ENCODE measurements around the gene PSPC1.
"Not testable (repeated sequence)": the region's sequence is repeated elsewhere in the genome, so short reads cannot be mapped to it uniquely, and the experiment has no call there.

The PSPC1 gene

DNA sequence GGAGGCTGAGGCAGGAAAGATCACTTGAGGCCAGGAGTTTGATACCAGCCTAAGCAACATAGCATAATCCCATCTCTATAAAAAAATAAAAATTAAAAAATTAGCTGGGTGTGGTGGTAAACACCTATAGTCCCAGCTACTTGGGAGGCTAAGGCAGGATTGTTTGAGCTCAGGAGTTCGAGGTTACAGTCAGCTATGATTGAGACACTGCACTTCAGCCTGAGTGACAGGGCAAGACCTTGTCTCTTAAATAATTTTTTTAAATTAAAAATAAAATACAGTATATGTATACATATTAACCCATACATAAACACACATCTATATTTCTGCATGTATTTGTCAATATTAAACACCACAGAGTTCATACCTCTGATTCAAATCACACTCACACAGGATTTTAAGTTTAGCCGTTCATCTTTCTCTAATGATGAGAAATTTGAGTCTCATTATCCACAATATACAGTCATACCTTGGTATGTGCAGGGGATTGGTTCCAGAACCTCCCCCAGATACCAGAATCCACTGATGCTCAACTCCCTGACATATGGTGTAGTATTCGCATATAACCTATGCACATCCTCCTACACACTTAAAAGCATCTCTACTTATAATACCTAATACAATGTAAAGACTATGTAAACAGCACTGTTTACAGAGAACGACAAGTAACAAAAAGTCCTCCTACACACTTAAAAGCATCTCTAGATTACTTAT is 44.7 kb downstream of the PSPC1 start:
- Histone ChIP-seq H3K4me3 (no peak overlapping the region), H3K36me3 (peaks cover 19 to 73% (median 39%) of the 10 kb centered on the region in 3 donors), H3K27ac (no peak overlapping the region), H3K4me1 (no peaks in the 10 kb centered on the region), H3K27me3 (no peaks in the 10 kb centered on the region), H3K9me3 (no peaks in the 10 kb centered on the region)
- intact Hi-C loops (cut with DNase I; ENCODE audit: low total_unique reads), result no loop called here
- no peak for DNase-seq
- no peak for TF ChIP-seq CTCF (IDR thresholded peaks at IDR 0.05)

DNA sequence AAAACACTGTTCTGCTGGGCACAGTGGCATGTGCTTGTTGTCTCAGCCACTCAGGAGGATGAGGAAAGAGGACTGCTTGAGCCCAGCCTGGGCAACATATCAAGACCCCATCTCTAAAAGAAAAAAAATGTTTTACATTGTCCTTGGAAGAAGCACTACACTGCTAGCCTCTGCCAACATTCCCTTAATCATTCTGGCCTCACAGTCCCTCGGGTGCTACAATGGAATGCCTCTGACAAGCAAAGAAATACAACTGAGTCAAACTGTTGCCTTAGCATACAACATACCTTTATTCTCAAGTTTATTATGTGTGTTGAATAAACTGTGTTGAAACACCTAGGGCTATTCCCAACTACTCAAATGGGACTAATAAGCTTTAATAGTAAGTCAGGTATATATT is 56.1 kb downstream of the PSPC1 start:
- peaks cover 0 to 10% (median 0%) of the 10 kb centered on the region in 4 donors for H3K4me1 ChIP-seq
- H3K9me3 ChIP-seq, result no peaks in the 10 kb centered on the region
- no peak overlapping the region for H3K4me3 ChIP-seq
- peaks cover 0 to 31% (median 6%) of the 10 kb centered on the region in 3 donors for H3K36me3 ChIP-seq
- no peak for DNase-seq
- H3K27me3 ChIP-seq, result no peaks in the 10 kb centered on the region
- intact Hi-C loops (cut with DNase I; ENCODE audit: low total_unique reads), result no loop called here
- H3K27ac ChIP-seq, result no peak overlapping the region
- no peak for TF ChIP-seq CTCF (IDR thresholded peaks at IDR 0.05)

GRCh38 chr13:19725320-19725719 is 57.4 kb downstream of the PSPC1 start:
- H3K36me3 ChIP-seq, result peaks cover 0 to 30% (median 6%) of the 10 kb centered on the region in 3 donors
- DNase-seq, result no peak
- no peak overlapping the region for H3K27ac ChIP-seq
- H3K27me3 ChIP-seq, result no peaks in the 10 kb centered on the region
- intact Hi-C loops (cut with DNase I; ENCODE audit: low total_unique reads), result no loop called here
- TF ChIP-seq CTCF (IDR thresholded peaks at IDR 0.05), result no peak
- no peak overlapping the region for H3K4me3 ChIP-seq
- no peaks in the 10 kb centered on the region for H3K9me3 ChIP-seq
- peaks cover 0 to 10% (median 0%) of the 10 kb centered on the region in 4 donors for H3K4me1 ChIP-seq

DNA sequence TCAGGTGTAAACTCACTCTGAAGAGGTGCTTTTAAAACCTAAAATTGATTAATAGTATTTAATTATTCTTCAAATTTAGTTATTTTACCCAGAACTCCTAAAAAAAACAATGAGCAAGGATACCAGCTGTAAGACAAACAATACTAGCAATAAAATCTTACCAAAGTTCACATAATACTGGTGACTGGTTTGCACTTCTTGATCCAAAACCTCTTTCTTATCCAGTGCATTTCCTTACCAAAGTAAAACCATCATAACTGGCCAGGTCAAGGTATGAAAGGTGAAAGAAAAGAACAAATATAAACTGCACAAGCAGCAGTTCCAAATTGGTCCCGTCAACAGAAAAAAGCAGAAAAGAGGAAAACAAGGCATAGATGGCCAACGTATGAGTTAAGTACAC is 62.7 kb downstream of the PSPC1 start:
- H3K36me3 ChIP-seq, result peaks cover 0 to 14% (median 5%) of the 10 kb centered on the region in 3 donors
- no peaks in the 10 kb centered on the region for H3K4me1 ChIP-seq
- no peak overlapping the region for H3K4me3 ChIP-seq
- no peak for DNase-seq
- no peaks in the 10 kb centered on the region for H3K9me3 ChIP-seq
- no peak overlapping the region for H3K27ac ChIP-seq
- intact Hi-C loops (cut with DNase I; ENCODE audit: low total_unique reads), result no loop called here
- H3K27me3 ChIP-seq, result no peaks in the 10 kb centered on the region
- TF ChIP-seq CTCF (IDR thresholded peaks at IDR 0.05), result no peak

GRCh38 chr13:19713186-19713965 is 69.4 kb downstream of the PSPC1 start:
- Histone ChIP-seq H3K36me3 (peaks cover 0 to 7% (median 5%) of the 10 kb centered on the region in 3 donors), H3K9me3 (no peaks in the 10 kb centered on the region), H3K27ac (no peak overlapping the region), H3K4me1 (peaks cover 0 to 8% (median 0%) of the 10 kb centered on the region in 4 donors), H3K4me3 (no peak overlapping the region), H3K27me3 (no peaks in the 10 kb centered on the region)
- intact Hi-C loops (cut with DNase I; ENCODE audit: low total_unique reads), result no loop called here
- no peak for DNase-seq
- TF ChIP-seq CTCF (IDR thresholded peaks at IDR 0.05), result no peak

GRCh38 chr13:19709782-19710181 is 73.0 kb downstream of the PSPC1 start:
- H3K4me3 ChIP-seq; H3K4me1 ChIP-seq; H3K36me3 ChIP-seq; H3K9me3 ChIP-seq; H3K27ac ChIP-seq; H3K27me3 ChIP-seq; DNase-seq; intact Hi-C loops (cut with DNase I; ENCODE audit: low total_unique reads): not testable (repeated sequence)

DNA sequence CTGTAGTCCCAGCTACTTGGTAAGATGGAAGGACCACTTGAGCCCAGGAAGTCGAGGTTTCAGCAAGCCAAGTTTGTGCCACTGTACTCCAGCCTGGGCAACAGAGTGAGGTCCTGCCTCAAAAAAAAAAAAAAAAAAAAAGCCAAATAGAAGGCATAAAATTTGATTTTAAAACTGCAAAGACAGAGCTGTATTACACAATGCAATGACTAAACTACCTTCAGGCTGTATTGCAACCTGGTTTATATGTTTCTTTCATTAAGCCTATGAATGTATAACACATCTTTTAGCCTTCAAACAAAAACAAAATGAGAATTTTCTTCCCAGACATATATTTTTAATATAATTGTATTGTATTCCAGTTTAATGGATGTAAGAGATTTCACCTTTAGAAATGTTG is 73.7 kb downstream of the PSPC1 start:
- H3K4me3 ChIP-seq; intact Hi-C loops (cut with DNase I; ENCODE audit: low total_unique reads); H3K4me1 ChIP-seq; H3K27ac ChIP-seq; H3K9me3 ChIP-seq; H3K27me3 ChIP-seq; H3K36me3 ChIP-seq; DNase-seq: not testable (repeated sequence)

GRCh38 chr13:19704256-19704655 is 78.5 kb downstream of the PSPC1 start:
- DNase-seq; H3K4me1 ChIP-seq; H3K27me3 ChIP-seq; H3K27ac ChIP-seq; intact Hi-C loops (cut with DNase I; ENCODE audit: low total_unique reads); H3K36me3 ChIP-seq; H3K4me3 ChIP-seq; H3K9me3 ChIP-seq: not testable (repeated sequence)

GRCh38 chr13:19701619-19702018 is 81.1 kb downstream of the PSPC1 start:
- H3K4me3 ChIP-seq; H3K4me1 ChIP-seq; H3K27ac ChIP-seq; H3K27me3 ChIP-seq; intact Hi-C loops (cut with DNase I; ENCODE audit: low total_unique reads); H3K9me3 ChIP-seq; DNase-seq; H3K36me3 ChIP-seq: not testable (repeated sequence)

Measured in tibial artery (tissue), 4 donors.